Neutrophil (primary cell): ENCODE data around the gene SEC24B.

Experiments used
- H3K27ac ChIP-seq: fragments of 200-600 bp; sonication (generic); 2 replicates; pipeline ENCODE4 v1.5.1; 2016; ENCODE audit warnings: mild to moderate bottlenecking, moderate library complexity
- H3K27me3 ChIP-seq: fragments of 200-600 bp; sonication (generic); 2 replicates; pipeline ENCODE4 v1.6.0; 2016; ENCODE audit warnings: mild to moderate bottlenecking
- H3K36me3 ChIP-seq: fragments of 200-600 bp; sonication (generic); 2 replicates; pipeline ENCODE4 v1.5.1; 2017
- H3K4me1 ChIP-seq, 2 experiments: fragments of 200-600 bp in 1 of 2; sonication (generic) in 1 of 2; 1 replicate in 1 of 2; 2 replicates in 1 of 2; pipeline versions ENCODE4 v1.5.1 to v1.6.1; 2013 to 2016; ENCODE audit warnings: low read depth in 1 of 2, low read length in 1 of 2, mild to moderate bottlenecking in 1 of 2, moderate library complexity in 1 of 2; ENCODE audit not compliant: control insufficient read depth in 1 of 2, insufficient read depth in 1 of 2
- H3K4me3 ChIP-seq, 2 experiments: fragments of 200-600 bp in 1 of 2; sonication (generic) in 1 of 2; 1 replicate in 1 of 2; 2 replicates in 1 of 2; pipeline ENCODE4 v1.5.1; 2013 to 2016; ENCODE audit warnings: low read depth in 1 of 2, low read length in 1 of 2, mild to moderate bottlenecking in 1 of 2, moderate library complexity in 1 of 2
- H3K9me3 ChIP-seq: fragments of 200-600 bp; sonication (generic); 2 replicates; pipeline ENCODE4 v1.5.1; 2016
- CTCF ChIP-seq: fragments of 200-600 bp; sonication (generic); IDR thresholded peaks from 2 replicates; pipeline ENCODE4 v1.5.1; 2016; ENCODE audit warnings: antibody characterized with exemption

Gene SEC24B

GRCh38 chr4:109432696-109433095 lies 919 bp upstream of the SEC24B start:
- Histone ChIP-seq H3K9me3 (no peaks in the 10 kb centered on the region), H3K4me1 (peaks cover 29 to 30% of the 10 kb centered on the region in 2 experiments), H3K27me3 (no peaks in the 10 kb centered on the region), H3K36me3 (no peaks in the 10 kb centered on the region), H3K4me3 (peak overlapping the region; percentile 63 to 73), H3K27ac (peak overlapping the region; percentile 97)
- TF ChIP-seq CTCF, result no peak

GRCh38 chr4:109434007-109434971 lies 674 bp downstream of the SEC24B start:
- Histone ChIP-seq H3K4me1 (peaks cover 29 to 30% of the 10 kb centered on the region in 2 experiments), H3K36me3 (no peaks in the 10 kb centered on the region), H3K27ac (peak overlapping the region; percentile 97), H3K27me3 (no peaks in the 10 kb centered on the region), H3K9me3 (no peaks in the 10 kb centered on the region), H3K4me3 (peak overlapping the region; percentile 63 to 82)
- TF ChIP-seq CTCF, result no peak

- Histone ChIP-seq H3K36me3 (no peaks in the 10 kb centered on the region), H3K27me3 (no peaks in the 10 kb centered on the region), H3K4me3 (no peak overlapping the region), H3K9me3 (no peaks in the 10 kb centered on the region), H3K27ac (no peak overlapping the region), H3K4me1 (peaks cover 29 to 30% of the 10 kb centered on the region in 2 experiments)
- no peak for TF ChIP-seq CTCF
Observed at GRCh38 chr4:109435635-109436034, 2.0 kb downstream of the SEC24B start.

- Histone ChIP-seq H3K4me1 (peaks cover 29 to 30% of the 10 kb centered on the region in 2 experiments), H3K9me3 (no peaks in the 10 kb centered on the region), H3K27ac (no peak overlapping the region), H3K36me3 (no peaks in the 10 kb centered on the region), H3K4me3 (no peak overlapping the region), H3K27me3 (no peaks in the 10 kb centered on the region)
- TF ChIP-seq CTCF, result no peak
Observed at GRCh38 chr4:109436504-109436903, 2.9 kb downstream of the SEC24B start.

- no peaks in the 10 kb centered on the region for H3K9me3 ChIP-seq
- H3K4me1 ChIP-seq, result peaks cover 1 to 4% of the 10 kb centered on the region in 2 experiments
- H3K27me3 ChIP-seq, result no peaks in the 10 kb centered on the region
- no peak for TF ChIP-seq CTCF
- H3K4me3 ChIP-seq, result no peak overlapping the region
- no peaks in the 10 kb centered on the region for H3K36me3 ChIP-seq
- H3K27ac ChIP-seq, result no peak overlapping the region
Observed at GRCh38 chr4:109440948-109441347, 7.3 kb downstream of the SEC24B start.
